Measurements from ENCODE around the gene NCBP3. TPM values are rescaled to one million over a fixed set of nuclear protein-coding genes. Genes with fewer than 3 reads are reported as not detected.

NCBP3 gene
- polyA plus RNA-seq, 1 experiment, result 9.7 TPM

GRCh38 chr17:3772764-3773163, 73.3 kb downstream of the NCBP3 start:
- no peak for TF ChIP-seq CTCF (IDR thresholded peaks at IDR 0.05; ENCODE audit: insufficient read depth, low read depth, low read length)
- ChIA-PET CTCF (interaction anchor here (0.7 to 1.3 kb wide), 4 partner anchors 9 to 35 kb away, joined by 3 to 8 read pairs (median 4); no protein-coding TSS in a partner anchor), POLR2A (no interaction called here)
- no peak for DNase-seq (ENCODE audit: low read depth)
- Histone ChIP-seq H3K36me3 (ENCODE audit: control insufficient read depth, insufficient read depth, low read length) (no peaks in the 10 kb centered on the region), H3K27me3 (ENCODE audit: control insufficient read depth, insufficient read depth, low read length) (no peaks in the 10 kb centered on the region), H3K4me3 (ENCODE audit: low read depth, low read length) (no peak overlapping the region)

GRCh38 chr17:3771140-3771539, 74.9 kb downstream of the NCBP3 start:
- ChIA-PET POLR2A (no interaction called here), CTCF (interaction anchor here (1.3 kb wide), 1 partner anchor 34 kb away, joined by 8 read pairs; no protein-coding TSS in a partner anchor)
- no peak for TF ChIP-seq CTCF (IDR thresholded peaks at IDR 0.05; ENCODE audit: insufficient read depth, low read depth, low read length)
- H3K4me3 ChIP-seq (ENCODE audit: low read depth, low read length), result no peak overlapping the region
- no peaks in the 10 kb centered on the region for H3K36me3 ChIP-seq (ENCODE audit: control insufficient read depth, insufficient read depth, low read length)
- H3K27me3 ChIP-seq (ENCODE audit: control insufficient read depth, insufficient read depth, low read length), result no peaks in the 10 kb centered on the region
- no peak for DNase-seq (ENCODE audit: low read depth)

- Histone ChIP-seq H3K4me3 (ENCODE audit: low read depth, low read length) (no peak overlapping the region), H3K27me3 (ENCODE audit: control insufficient read depth, insufficient read depth, low read length) (no peaks in the 10 kb centered on the region), H3K36me3 (ENCODE audit: control insufficient read depth, insufficient read depth, low read length) (no peaks in the 10 kb centered on the region)
- no peak for TF ChIP-seq CTCF (IDR thresholded peaks at IDR 0.05; ENCODE audit: insufficient read depth, low read depth, low read length)
- CTCF ChIA-PET, result interaction anchor here (1.6 kb wide), 1 partner anchor 57 kb away, joined by 3 read pairs; no protein-coding TSS in a partner anchor
- POLR2A ChIA-PET, result no interaction called here
- DNase-seq (ENCODE audit: low read depth), result no peak
These were observed 75.6 kb downstream of the NCBP3 start for GRCh38 chr17:3770466-3770865.

GRCh38 chr17:3768769-3769168, 77.3 kb downstream of the NCBP3 start:
- DNase-seq (ENCODE audit: low read depth), result no peak

GRCh38 chr17:3768341-3768740, 77.7 kb downstream of the NCBP3 start:
- ChIA-PET CTCF (interaction anchor here (1.7 kb wide), 1 partner anchor 31 kb away, joined by 9 read pairs; no protein-coding TSS in a partner anchor), POLR2A (no interaction called here)
- TF ChIP-seq CTCF (IDR thresholded peaks at IDR 0.05; ENCODE audit: insufficient read depth, low read depth, low read length), result no peak
- no peak for DNase-seq (ENCODE audit: low read depth)
- Histone ChIP-seq H3K4me3 (ENCODE audit: low read depth, low read length) (no peak overlapping the region), H3K36me3 (ENCODE audit: control insufficient read depth, insufficient read depth, low read length) (no peaks in the 10 kb centered on the region), H3K27me3 (ENCODE audit: control insufficient read depth, insufficient read depth, low read length) (no peaks in the 10 kb centered on the region; the same call in 1 of the 2 replicates)

More at GRCh38 chr17:3768769-3769168, 77.3 kb downstream of the NCBP3 start:
- H3K4me3 ChIP-seq (ENCODE audit: low read depth, low read length), result no peak overlapping the region
- CTCF ChIA-PET, result interaction anchor here (1.3 to 1.7 kb wide), 2 partner anchors 31 to 38 kb away, joined by 3 to 9 read pairs; no protein-coding TSS in a partner anchor
- H3K27me3 ChIP-seq (ENCODE audit: control insufficient read depth, insufficient read depth, low read length), result no peaks in the 10 kb centered on the region
- POLR2A ChIA-PET, result no interaction called here
- TF ChIP-seq CTCF (IDR thresholded peaks at IDR 0.05; ENCODE audit: insufficient read depth, low read depth, low read length), result no peak
- no peaks in the 10 kb centered on the region for H3K36me3 ChIP-seq (ENCODE audit: control insufficient read depth, insufficient read depth, low read length)
